A549 (cell line): ENCODE data around the gene RPS17. TPM values are rescaled to one million over a fixed set of nuclear protein-coding genes. Genes with fewer than 3 reads are reported as not detected.

Experiments used
- ATAC-seq, 2 experiments: fragments of 200-7000 bp in 1 of 2; fragments of >200 bp in 1 of 2; cut with Nextera tagmentation in 1 of 2; cut with Tn5 transposase in 1 of 2; 3 replicates each; pipeline versions ENCODE4 v1.8.0 to v1.9.1; 2018 to 2020; ENCODE audit warnings: mild to moderate bottlenecking in 1 of 2, moderate library complexity in 1 of 2
- CTCF ChIA-PET: fragments of 300-600 bp; sonication (Branson Sonifier 250); formaldehyde crosslinking; extraction: SDS; loops from one replicate; lab custom pipeline; 2021; ENCODE audit warnings: antibody characterized with exemption, inconsistent platforms; lab: Yijun Ruan, JAX
- POLR2A ChIA-PET: fragments of 350-600 bp; formaldehyde crosslinking; extraction: SDS; loops from one replicate; lab custom pipeline; 2021; ENCODE audit warnings: antibody characterized with exemption, inconsistent platforms; lab: Yijun Ruan, JAX
- DNase-seq, 2 experiments: peaks; one replicate each; pipeline versions ENCODE4 v3.0.0 to v3.0.0-alpha.2; 2011 to 2016; ENCODE audit warnings: low read depth in 1 of 2, low spot score in 1 of 2
- FAIRE-seq: peaks from 2 replicates; lab custom pipeline; 2011; peaks lifted over from hg19 to GRCh38; lab: Jason Lieb, UNC
- H3K27ac ChIP-seq, 2 experiments: fragments of >200 bp; sonication (Bioruptor Twin); formaldehyde crosslinking; 3 replicates each; pipeline ENCODE4 v1.5.1; 2016 to 2017
- H3K4me1 ChIP-seq: fragments of >200 bp; sonication (Bioruptor Twin); formaldehyde crosslinking; 3 replicates; pipeline ENCODE4 v1.6.1; 2016
- H3K4me2 ChIP-seq: fragments of >200 bp; sonication (Bioruptor Twin); formaldehyde crosslinking; 3 replicates; pipeline ENCODE4 v1.6.1; 2016
- H3K4me3 ChIP-seq: fragments of >200 bp; sonication (Bioruptor Twin); formaldehyde crosslinking; 3 replicates; pipeline ENCODE4 v1.5.1; 2016
- H3K9me3 ChIP-seq: fragments of >200 bp; sonication (Bioruptor Twin); formaldehyde crosslinking; 3 replicates; pipeline ENCODE4 v1.6.1; 2016
- ATOH8 ChIP-seq: fragments of 250-450 bp; sonication (Bioruptor Pico); IDR thresholded peaks from 2 replicates; pipeline ENCODE4 v1.5.0; 2020; ENCODE audit warnings: low read depth, mild to moderate bottlenecking, moderate library complexity
- BHLHE40 ChIP-seq: IDR thresholded peaks from 2 replicates; pipeline ENCODE4 v1.6.1; 2012; ENCODE audit warnings: low read depth, low read length, inconsistent platforms
- CBX2 ChIP-seq: fragments of 200-600 bp; sonication (generic); IDR thresholded peaks from 2 replicates; pipeline ENCODE4 v1.6.1; 2016; ENCODE audit warnings: low read depth, mild to moderate bottlenecking, borderline replicate concordance
- CTCF ChIP-seq: fragments of >200 bp; sonication (Bioruptor Twin); formaldehyde crosslinking; IDR thresholded peaks from 3 replicates; pipeline ENCODE4 v1.5.1; 2016
- ELK1 ChIP-seq: fragments of 150-350 bp; IDR thresholded peaks from 2 replicates; pipeline ENCODE4 v1.6.1; 2014; ENCODE audit warnings: low read depth, mild to moderate bottlenecking, low read length
- FOXS1 ChIP-seq: fragments of 250-450 bp; sonication (Bioruptor Pico); IDR thresholded peaks from 2 replicates; pipeline ENCODE4 v1.5.0; 2020; ENCODE audit warnings: mild to moderate bottlenecking, moderate library complexity
- HEYL ChIP-seq: fragments of 250-450 bp; sonication (Bioruptor Pico); IDR thresholded peaks from 2 replicates; pipeline ENCODE4 v1.8.0; 2021; ENCODE audit warnings: mild to moderate bottlenecking, moderate library complexity
- JUN ChIP-seq, 2 experiments: fragments of >200 bp; sonication (Bioruptor Twin); formaldehyde crosslinking; IDR thresholded peaks; 2 replicates in 1 of 2; 3 replicates in 1 of 2; pipeline ENCODE4 v1.6.1; 2016 to 2017
- KDM1A ChIP-seq: fragments of 200-600 bp; sonication (generic); IDR thresholded peaks from 2 replicates; pipeline ENCODE4 v1.6.1; 2016; ENCODE audit warnings: low read depth, mild to moderate bottlenecking
- KDM5A ChIP-seq: fragments of 200-600 bp; sonication (generic); IDR thresholded peaks from 2 replicates; pipeline ENCODE4 v1.6.1; 2016; ENCODE audit warnings: antibody characterized with exemption, mild to moderate bottlenecking
- MYC ChIP-seq: IDR thresholded peaks from 2 replicates; pipeline ENCODE4 v1.6.1; 2012; ENCODE audit warnings: mild to moderate bottlenecking, inconsistent platforms, low read length, improper control_type of control experiment, borderline replicate concordance
- NR3C1 ChIP-seq: fragments of >200 bp; sonication (Bioruptor Twin); formaldehyde crosslinking; IDR thresholded peaks from 3 replicates; pipeline ENCODE4 v1.6.1; 2017
- PBX3 ChIP-seq: IDR thresholded peaks from 2 replicates; pipeline ENCODE4 v1.6.1; 2012
- RAD21 ChIP-seq, 2 experiments: fragments of >200 bp in 1 of 2; sonication (Bioruptor Twin) in 1 of 2; formaldehyde crosslinking in 1 of 2; IDR thresholded peaks in 1 of 2; conservative IDR thresholded peaks in 1 of 2; 2 replicates in 1 of 2; 3 replicates in 1 of 2; pipeline ENCODE4 v1.6.1; 2012 to 2018; ENCODE audit warnings: inconsistent platforms in 1 of 2
- REST ChIP-seq: fragments of 200-600 bp; sonication (generic); IDR thresholded peaks from 2 replicates; pipeline ENCODE4 v1.6.1; 2016; ENCODE audit warnings: antibody characterized with exemption, mild to moderate bottlenecking, moderate library complexity
- ZFP36 ChIP-seq: fragments of 450-650 bp; IDR thresholded peaks from 2 replicates; pipeline ENCODE4 v1.6.1; 2014; ENCODE audit warnings: borderline replicate concordance; ENCODE audit not compliant: partially characterized antibody
- WGBS: methylation state at CpG from one replicate; pipeline ENCODE4 v1.1.6; 2017; ENCODE audit errors: missing lambda C conversion rate; 5-methylcytosine and 5-hydroxymethylcytosine counted together
- polyA plus RNA-seq, 4 experiments: library from polyadenylated mRNA; depleted of rRNA in 3 of 4; stranded (reverse); fragments of >200 nt; fragmentation: RNase III in 1 of 4; extraction: RNeasy Plus Mini Kit Qiagen cat#74134 plus additional on column Dnase treatment in 1 of 4; gene quantifications; 2 replicates in 3 of 4; 3 replicates in 1 of 4; pipeline ENCODE4 v1.2.3, GENCODE V29; 2011 to 2017

The RPS17 gene
- polyA plus RNA-seq, 2 of the 4 experiments (the other 2 are of a cell fraction): 6,127 to 8,061 TPM

GRCh38 chr15:82532991-82533481 is 7.2 kb downstream of the RPS17 start:
- POLR2A ChIA-PET: no interaction called here
- peaks cover 20% of the 10 kb centered on the region for H3K4me1 ChIP-seq
- TF ChIP-seq PBX3 (no peak), BHLHE40 (no peak), MYC (no peak), CTCF (no peak), REST (no peak)
- H3K9me3 ChIP-seq: no peaks in the 10 kb centered on the region
- DNase-seq (no peak), FAIRE-seq (no peak), ATAC-seq (peak; percentile 18 to 31)
- no peak overlapping the region for H3K4me2 ChIP-seq
- WGBS: 95% methylated on average over 15 of the region's 15 CpGs
- H3K27ac ChIP-seq: no peak overlapping the region
- CTCF ChIA-PET: interaction anchor here (2.5 to 5.9 kb wide), 3 partner anchors 8 to 468 kb away, joined by 8 to 108 read pairs (median 42); partner anchors contain the start of gene RPS17
- no peak overlapping the region for H3K4me3 ChIP-seq

- TF ChIP-seq KDM5A (no peak), CBX2 (no peak), FOXS1 (CRISPR knock-in tag) (no peak), HEYL (CRISPR knock-in tag) (no peak), ZFP36 (no peak), KDM1A (no peak), JUN (IDR thresholded peaks at IDR 0.05) (no peak), RAD21 (conservative IDR thresholded peaks at IDR 0.05 in 1 of 2, IDR thresholded peaks at IDR 0.05 in 1 of 2) (no peak), ATOH8 (CRISPR knock-in tag) (no peak), NR3C1 (no peak), ELK1 (no peak)
- ChIA-PET CTCF (interaction anchor here (1.0 to 5.9 kb wide), 5 partner anchors 8 to 469 kb away, joined by 3 to 108 read pairs (median 8); partner anchors contain the start of gene RPS17), POLR2A (interaction anchor here (3.0 kb wide), 1 partner anchor 8 kb away, joined by 52 read pairs; the partner anchor contains the start of gene RPS17)
- H3K4me1 ChIP-seq: peaks cover 14% of the 10 kb centered on the region
- ATAC-seq (peak in 1 of 2 experiments; percentile 7; a peak in 5 of 6 replicates), FAIRE-seq (no peak), DNase-seq (no peak)
- H3K4me3 ChIP-seq: no peak overlapping the region
- WGBS: 81% methylated on average over 9 of the region's 9 CpGs
- no peak overlapping the region for H3K27ac ChIP-seq
- H3K9me3 ChIP-seq: no peaks in the 10 kb centered on the region
- H3K4me2 ChIP-seq: no peak overlapping the region
Measured at GRCh38 chr15:82532383-82532990, 7.8 kb downstream of the RPS17 start.
